ENCODE data around the gene APOBEC2. TPM values are rescaled to one million over a fixed set of nuclear protein-coding genes. Genes with fewer than 3 reads are reported as not detected.

The APOBEC2 gene
- total and polyA plus RNA-seq, 2 of the 13 experiments (the other 11 are each of a cell fraction or from before 2014, with no cell fraction given), result 0.09 TPM; not detected in 1

DNA sequence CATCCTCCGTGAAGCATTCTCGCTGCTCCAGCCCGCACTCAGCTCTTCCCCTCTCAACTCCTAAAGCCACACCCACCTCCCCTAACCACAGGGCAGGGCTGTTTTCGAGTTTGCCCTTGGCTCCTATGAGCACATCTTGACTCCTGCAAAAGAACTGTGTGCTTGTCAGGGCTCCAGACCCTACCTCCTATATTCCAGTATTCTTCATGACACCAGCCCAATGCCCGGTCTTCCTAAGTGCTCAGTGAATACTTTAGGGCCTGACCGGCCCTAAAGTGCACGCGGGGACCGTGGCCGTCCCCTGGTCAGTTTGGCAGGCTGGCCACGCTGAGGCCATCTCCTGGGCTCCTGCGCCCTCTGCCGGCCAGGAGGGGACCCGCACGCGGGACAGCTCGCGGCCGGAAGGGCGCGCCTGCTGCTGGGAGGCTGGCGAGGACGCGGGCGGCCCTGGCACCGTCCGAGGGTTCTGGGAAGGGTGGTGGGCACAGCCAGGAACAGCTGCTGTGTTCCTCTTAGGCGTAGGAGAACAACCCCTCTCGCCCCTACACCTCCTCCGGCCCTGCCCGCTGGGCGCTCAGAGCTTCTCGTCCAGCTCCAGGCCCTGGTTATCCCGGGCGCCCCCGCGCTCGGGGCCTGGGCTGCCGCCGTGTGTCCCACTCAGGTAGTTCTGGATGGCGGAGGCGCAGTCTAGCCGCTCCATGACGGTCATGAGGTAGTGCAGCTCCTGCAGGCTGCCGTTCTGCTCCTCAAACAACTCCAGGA, 25.0 kb upstream of the APOBEC2 start (continued):
- TF ChIP-seq, protein P1, sequence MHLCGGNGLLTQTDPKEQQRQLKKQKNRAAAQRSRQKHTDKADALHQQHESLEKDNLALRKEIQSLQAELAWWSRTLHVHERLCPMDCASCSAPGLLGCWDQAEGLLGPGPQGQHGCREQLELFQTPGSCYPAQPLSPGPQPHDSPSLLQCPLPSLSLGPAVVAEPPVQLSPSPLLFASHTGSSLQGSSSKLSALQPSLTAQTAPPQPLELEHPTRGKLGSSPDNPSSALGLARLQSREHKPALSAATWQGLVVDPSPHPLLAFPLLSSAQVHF (CRISPR knock-in tag; IDR thresholded peaks at IDR 0.05), result no peak
- TF ChIP-seq ZNF296 (CRISPR knock-in tag; conservative IDR thresholded peaks at IDR 0.05), result peak; percentile 36; the same call in 1 of the 2 replicates
- TF ChIP-seq ZNF569 (CRISPR knock-in tag; IDR thresholded peaks at IDR 0.05; ENCODE audit: borderline replicate concordance), result no peak
- 0 out of 2 replicates have a peak, but pooled peaks have one; percentile 27 for TF ChIP-seq ZIK1 (CRISPR knock-in tag; IDR thresholded peaks at IDR 0.05; ENCODE audit: borderline replicate concordance, low read depth)
- no peak for TF ChIP-seq SRSF1 (optimal IDR thresholded peaks at IDR 0.05; ENCODE audit: low read depth, low read length)
- TF ChIP-seq SP2 (CRISPR knock-in tag; IDR thresholded peaks at IDR 0.05), result peak; percentile 55; the same call in 1 of the 2 replicates
- TF ChIP-seq SRSF4 (IDR thresholded peaks at IDR 0.05; ENCODE audit: low read depth, low read length, poor library complexity, severe bottlenecking), result no peak
- TF ChIP-seq ZNF720 (CRISPR knock-in tag; IDR thresholded peaks at IDR 0.05), result no peak; the same call in 1 of the 2 replicates
- TF ChIP-seq ZSCAN20 (CRISPR knock-in tag; IDR thresholded peaks at IDR 0.05; ENCODE audit: borderline replicate concordance), result peak; percentile 57; the same call in 1 of the 2 replicates
- TF ChIP-seq IKZF1 (IDR thresholded peaks at IDR 0.05), result no peak
- TF ChIP-seq, protein P2, sequence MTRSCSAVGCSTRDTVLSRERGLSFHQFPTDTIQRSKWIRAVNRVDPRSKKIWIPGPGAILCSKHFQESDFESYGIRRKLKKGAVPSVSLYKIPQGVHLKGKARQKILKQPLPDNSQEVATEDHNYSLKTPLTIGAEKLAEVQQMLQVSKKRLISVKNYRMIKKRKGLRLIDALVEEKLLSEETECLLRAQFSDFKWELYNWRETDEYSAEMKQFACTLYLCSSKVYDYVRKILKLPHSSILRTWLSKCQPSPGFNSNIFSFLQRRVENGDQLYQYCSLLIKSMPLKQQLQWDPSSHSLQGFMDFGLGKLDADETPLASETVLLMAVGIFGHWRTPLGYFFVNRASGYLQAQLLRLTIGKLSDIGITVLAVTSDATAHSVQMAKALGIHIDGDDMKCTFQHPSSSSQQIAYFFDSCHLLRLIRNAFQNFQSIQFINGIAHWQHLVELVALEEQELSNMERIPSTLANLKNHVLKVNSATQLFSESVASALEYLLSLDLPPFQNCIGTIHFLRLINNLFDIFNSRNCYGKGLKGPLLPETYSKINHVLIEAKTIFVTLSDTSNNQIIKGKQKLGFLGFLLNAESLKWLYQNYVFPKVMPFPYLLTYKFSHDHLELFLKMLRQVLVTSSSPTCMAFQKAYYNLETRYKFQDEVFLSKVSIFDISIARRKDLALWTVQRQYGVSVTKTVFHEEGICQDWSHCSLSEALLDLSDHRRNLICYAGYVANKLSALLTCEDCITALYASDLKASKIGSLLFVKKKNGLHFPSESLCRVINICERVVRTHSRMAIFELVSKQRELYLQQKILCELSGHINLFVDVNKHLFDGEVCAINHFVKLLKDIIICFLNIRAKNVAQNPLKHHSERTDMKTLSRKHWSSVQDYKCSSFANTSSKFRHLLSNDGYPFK (CRISPR knock-in tag; IDR thresholded peaks at IDR 0.05; ENCODE audit: borderline replicate concordance), result peak; percentile 65; the same call in 1 of the 2 replicates
- peak; percentile 93 for TF ChIP-seq ATF7-NPFF (CRISPR knock-in tag; IDR thresholded peaks at IDR 0.05; ENCODE audit: low read depth)
- TF ChIP-seq, protein P3, sequence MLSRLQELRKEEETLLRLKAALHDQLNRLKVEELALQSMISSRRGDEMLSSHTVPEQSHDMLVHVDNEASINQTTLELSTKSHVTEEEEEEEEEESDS (CRISPR knock-in tag; IDR thresholded peaks at IDR 0.05; ENCODE audit: borderline replicate concordance), result 0 out of 2 replicates have a peak, but pooled peaks have one; percentile 51
- no peak for TF ChIP-seq ZNF260 (CRISPR knock-in tag; IDR thresholded peaks at IDR 0.05; ENCODE audit: borderline replicate concordance, low read depth)
- no peak for TF ChIP-seq PCBP2 (optimal IDR thresholded peaks at IDR 0.05; ENCODE audit: low read depth, low read length, poor library complexity, severe bottlenecking)
- TF ChIP-seq SOX6 (IDR thresholded peaks at IDR 0.05), result no peak
- peak; percentile 62; the same call in 1 of the 2 replicates for TF ChIP-seq SOX6 (CRISPR knock-in tag; IDR thresholded peaks at IDR 0.05)
- TF ChIP-seq PAX8 (CRISPR knock-in tag; IDR thresholded peaks at IDR 0.05; ENCODE audit: borderline replicate concordance), result peak; percentile 89
- TF ChIP-seq PHF21A (CRISPR knock-in tag; IDR thresholded peaks at IDR 0.05), result no peak
- no peak for TF ChIP-seq PAWR (CRISPR knock-in tag; IDR thresholded peaks at IDR 0.05; ENCODE audit: borderline replicate concordance)
- TF ChIP-seq, protein P4, sequence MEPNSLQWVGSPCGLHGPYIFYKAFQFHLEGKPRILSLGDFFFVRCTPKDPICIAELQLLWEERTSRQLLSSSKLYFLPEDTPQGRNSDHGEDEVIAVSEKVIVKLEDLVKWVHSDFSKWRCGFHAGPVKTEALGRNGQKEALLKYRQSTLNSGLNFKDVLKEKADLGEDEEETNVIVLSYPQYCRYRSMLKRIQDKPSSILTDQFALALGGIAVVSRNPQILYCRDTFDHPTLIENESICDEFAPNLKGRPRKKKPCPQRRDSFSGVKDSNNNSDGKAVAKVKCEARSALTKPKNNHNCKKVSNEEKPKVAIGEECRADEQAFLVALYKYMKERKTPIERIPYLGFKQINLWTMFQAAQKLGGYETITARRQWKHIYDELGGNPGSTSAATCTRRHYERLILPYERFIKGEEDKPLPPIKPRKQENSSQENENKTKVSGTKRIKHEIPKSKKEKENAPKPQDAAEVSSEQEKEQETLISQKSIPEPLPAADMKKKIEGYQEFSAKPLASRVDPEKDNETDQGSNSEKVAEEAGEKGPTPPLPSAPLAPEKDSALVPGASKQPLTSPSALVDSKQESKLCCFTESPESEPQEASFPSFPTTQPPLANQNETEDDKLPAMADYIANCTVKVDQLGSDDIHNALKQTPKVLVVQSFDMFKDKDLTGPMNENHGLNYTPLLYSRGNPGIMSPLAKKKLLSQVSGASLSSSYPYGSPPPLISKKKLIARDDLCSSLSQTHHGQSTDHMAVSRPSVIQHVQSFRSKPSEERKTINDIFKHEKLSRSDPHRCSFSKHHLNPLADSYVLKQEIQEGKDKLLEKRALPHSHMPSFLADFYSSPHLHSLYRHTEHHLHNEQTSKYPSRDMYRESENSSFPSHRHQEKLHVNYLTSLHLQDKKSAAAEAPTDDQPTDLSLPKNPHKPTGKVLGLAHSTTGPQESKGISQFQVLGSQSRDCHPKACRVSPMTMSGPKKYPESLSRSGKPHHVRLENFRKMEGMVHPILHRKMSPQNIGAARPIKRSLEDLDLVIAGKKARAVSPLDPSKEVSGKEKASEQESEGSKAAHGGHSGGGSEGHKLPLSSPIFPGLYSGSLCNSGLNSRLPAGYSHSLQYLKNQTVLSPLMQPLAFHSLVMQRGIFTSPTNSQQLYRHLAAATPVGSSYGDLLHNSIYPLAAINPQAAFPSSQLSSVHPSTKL (CRISPR knock-in tag; IDR thresholded peaks at IDR 0.05), result no peak; the same call in 1 of the 2 replicates
